GM21515 (cell line): Measurements from ENCODE around the gene PACS1.
"Not testable (repeated sequence)": the region's sequence is repeated elsewhere in the genome, so short reads cannot be mapped to it uniquely, and the experiment has no call there.

Source experiments
- ATAC-seq: cut with Tn5 transposase; IDR thresholded peaks from one replicate; pipeline ENCODE4 v1.9.1; 2021; ENCODE audit not compliant: unreplicated experiment

Gene PACS1

GRCh38 chr11:66267379-66268243, 197.5 kb downstream of the PACS1 start:
- ATAC-seq, result peak; percentile 37

- peak; percentile 72 for ATAC-seq
Observed at GRCh38 chr11:66268244-66268951, 198.3 kb downstream of the PACS1 start, which contains the start of gene RAB1B. TSS of gene RAB1B (plus strand) at chr11:66268639. CDS start at chr11:66268680, 41 bp downstream.

GRCh38 chr11:66268952-66269905, 199.2 kb downstream of the PACS1 start:
- no peak for ATAC-seq

GRCh38 chr11:66271816-66272215, 201.7 kb downstream of the PACS1 start:
- no peak for ATAC-seq

GRCh38 chr11:66272596-66272995, 202.5 kb downstream of the PACS1 start:
- no peak for ATAC-seq

GRCh38 chr11:66274219-66274618, 204.1 kb downstream of the PACS1 start:
- no peak for ATAC-seq

- no peak for ATAC-seq
Observed at GRCh38 chr11:66275396-66275795, 205.3 kb downstream of the PACS1 start.

- no peak for ATAC-seq
Observed at GRCh38 chr11:66275984-66276612, 206.0 kb downstream of the PACS1 start.

GRCh38 chr11:66276619-66277018, 206.5 kb downstream of the PACS1 start:
- not testable (repeated sequence) for ATAC-seq

GRCh38 chr11:66277064-66277463, 207.0 kb downstream of the PACS1 start:
- ATAC-seq, result not testable (repeated sequence)

GRCh38 chr11:66277471-66278362, 207.6 kb downstream of the PACS1 start, which contains the start of gene CNIH2:
TSS of gene CNIH2 (plus strand) at chr11:66278175. CDS start at chr11:66278457, 282 bp downstream.
- no peak for ATAC-seq

- ATAC-seq, result no peak
Observed at GRCh38 chr11:66278363-66279091, 208.5 kb downstream of the PACS1 start.

- ATAC-seq, result no peak
Observed at GRCh38 chr11:66279092-66279734, 209.1 kb downstream of the PACS1 start.

GRCh38 chr11:66280428-66280827, 210.4 kb downstream of the PACS1 start:
- no peak for ATAC-seq

- ATAC-seq, result no peak
Observed at GRCh38 chr11:66281001-66281400, 210.9 kb downstream of the PACS1 start.

- ATAC-seq, result no peak
Observed at GRCh38 chr11:66281776-66282467, 211.8 kb downstream of the PACS1 start.
